ENCODE results near the gene PHRF1.

Gene PHRF1

DNA sequence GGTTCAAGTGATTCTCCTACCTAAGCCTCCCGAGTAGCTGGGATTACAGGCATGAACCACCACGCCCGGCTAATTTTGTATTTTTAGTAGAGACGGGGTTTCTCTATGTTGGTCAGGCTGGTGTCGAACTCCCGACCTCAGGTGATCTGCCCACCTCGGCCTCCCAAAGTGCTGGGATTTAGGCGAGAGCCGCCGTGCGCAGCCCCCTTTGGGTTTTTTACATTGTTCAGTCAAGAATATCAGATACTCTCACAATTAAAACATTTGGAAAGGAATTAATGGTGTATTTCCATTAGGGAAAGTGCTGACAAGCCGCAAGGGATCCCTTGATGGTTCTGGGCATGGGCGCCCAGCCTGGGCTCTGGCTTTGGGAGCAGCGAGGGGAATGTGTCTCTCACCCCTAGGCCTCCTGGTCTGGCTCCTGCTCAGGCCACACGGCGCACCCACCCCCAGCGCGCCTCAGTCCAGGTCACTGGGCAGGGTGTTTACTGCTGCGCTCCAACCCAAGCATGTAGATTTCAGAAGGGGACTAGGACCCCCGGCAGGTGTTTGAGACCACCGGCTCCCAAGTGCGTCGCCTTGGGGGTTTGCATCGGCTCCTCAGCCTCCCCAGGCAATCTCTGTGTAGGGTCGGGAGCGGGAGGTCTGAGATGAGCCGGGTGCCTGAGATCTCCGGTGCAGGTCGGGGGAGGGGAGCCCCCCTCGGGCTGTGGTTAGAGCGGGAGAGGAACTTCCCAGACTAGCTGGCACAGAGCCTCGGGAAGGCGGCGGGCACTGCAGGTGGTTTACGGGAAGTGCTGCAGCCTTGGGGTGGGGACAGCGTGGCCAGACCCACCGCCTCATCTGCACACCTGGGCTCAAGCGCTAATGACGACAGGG lies 40.3 kb downstream of the PHRF1 start:
- no peak for DNase-seq

GRCh38 chr11:617199-617911 lies 41.1 kb downstream of the PHRF1 start:
- no peak for DNase-seq

- no peak for DNase-seq
These were observed 41.8 kb downstream of the PHRF1 start for GRCh38 chr11:617912-618682.

GRCh38 chr11:618856-619627 lies 42.8 kb downstream of the PHRF1 start:
- DNase-seq = no peak

DNA sequence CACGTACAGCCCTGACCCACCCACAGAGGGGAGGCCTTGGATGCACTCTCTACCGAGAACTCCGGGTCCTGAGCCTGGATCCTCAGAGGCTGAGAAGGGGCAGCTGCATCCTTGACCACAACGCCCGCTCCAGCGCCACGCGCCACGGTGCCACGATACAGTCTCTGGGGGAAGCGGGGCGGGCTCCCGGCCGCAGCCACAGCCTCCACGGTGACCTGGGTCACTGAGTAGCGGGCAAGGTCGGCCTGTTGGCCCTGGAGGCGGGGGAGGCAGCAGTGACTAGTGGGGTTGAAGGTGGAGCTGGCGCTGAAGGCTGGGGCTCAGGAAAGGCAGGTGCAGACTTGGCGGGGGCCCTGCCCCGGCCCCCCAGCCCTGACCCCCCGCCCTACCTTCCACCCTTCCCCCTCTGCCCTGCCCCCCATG lies 43.4 kb downstream of the PHRF1 start:
- DNase-seq = no peak

- DNase-seq = no peak
These were observed 43.9 kb downstream of the PHRF1 start for GRCh38 chr11:620201-620600.

DNA sequence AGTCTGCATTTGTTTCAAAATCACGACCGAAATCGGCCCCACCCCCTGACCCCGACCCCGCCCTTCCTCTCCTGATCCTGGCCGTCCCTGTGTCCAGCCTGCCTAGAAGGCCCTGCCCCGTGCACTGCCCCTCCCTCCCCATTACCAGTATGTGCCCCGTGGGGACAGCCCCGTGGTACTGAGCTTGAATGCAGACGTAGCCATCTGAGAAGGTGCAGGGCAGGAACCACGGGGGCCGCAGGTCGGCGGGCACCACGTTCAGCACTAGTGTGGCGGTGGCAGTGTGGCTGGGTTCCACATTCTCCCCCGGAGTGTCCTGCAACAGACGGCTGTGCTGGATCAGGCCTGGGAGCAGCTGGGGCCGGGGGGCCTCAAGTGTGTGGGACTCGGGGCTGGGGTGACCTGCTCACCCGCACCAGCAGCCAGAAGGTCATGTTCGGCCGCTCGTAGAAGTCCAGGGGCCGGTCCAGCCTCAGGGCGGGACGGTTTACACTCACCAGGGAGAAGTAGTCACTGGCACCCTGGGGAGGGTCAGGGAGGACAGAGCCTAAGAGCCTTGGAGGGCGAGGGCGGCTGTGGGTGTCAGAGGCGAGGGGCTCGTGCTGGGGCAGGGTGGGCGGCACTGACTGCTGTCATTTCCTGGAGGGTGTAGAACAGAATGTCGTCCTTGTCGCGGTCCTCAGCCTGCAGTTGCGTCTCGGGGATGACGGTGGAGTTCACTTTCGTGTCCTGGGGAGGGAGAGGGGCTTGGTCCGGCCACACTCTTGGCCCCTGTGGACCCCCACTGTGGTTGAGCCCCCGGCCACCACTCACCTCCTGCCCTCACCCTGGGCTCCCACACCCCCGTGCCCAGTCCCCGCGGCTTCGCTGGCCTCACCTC lies 44.9 kb downstream of the PHRF1 start:
- no peak for DNase-seq

- DNase-seq = no peak
These were observed 45.6 kb downstream of the PHRF1 start for GRCh38 chr11:621838-622237.

GRCh38 chr11:623349-623869 lies 47.1 kb downstream of the PHRF1 start:
- DNase-seq = no peak

DNA sequence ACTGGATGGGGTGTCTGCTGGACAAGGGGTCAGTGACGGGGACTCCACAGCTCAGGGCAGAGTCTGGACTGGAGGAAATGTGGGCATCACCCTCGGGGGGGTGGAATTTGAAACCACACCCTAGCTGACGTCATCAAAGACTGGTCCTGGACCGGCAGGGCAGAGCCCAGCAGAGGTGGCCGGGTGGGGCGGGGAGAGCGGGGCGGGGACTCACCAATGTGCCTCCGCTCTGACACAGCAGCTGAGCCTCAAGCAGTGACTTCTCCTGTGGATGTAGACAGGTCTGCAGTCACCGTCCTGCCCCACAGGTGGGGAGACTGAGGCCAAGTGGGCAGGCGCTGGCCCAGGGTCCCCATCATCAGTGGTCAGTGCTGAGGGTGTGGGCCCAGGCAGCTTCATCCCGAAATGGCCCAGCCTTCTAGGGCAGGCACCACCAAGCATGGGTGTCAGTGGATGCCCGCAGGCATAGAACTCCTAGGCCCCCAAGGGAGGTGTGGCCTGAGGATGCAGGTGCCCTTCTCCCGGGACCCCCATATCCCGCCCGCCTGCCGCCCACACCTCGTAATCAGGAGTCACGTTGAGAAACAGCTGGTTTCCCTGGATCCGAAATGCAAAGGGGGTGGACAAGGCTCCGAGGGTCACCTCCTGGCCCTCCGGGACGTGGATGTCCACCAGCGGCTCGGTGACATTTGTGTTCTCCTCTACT lies 47.9 kb downstream of the PHRF1 start:
- no peak for DNase-seq

DNA sequence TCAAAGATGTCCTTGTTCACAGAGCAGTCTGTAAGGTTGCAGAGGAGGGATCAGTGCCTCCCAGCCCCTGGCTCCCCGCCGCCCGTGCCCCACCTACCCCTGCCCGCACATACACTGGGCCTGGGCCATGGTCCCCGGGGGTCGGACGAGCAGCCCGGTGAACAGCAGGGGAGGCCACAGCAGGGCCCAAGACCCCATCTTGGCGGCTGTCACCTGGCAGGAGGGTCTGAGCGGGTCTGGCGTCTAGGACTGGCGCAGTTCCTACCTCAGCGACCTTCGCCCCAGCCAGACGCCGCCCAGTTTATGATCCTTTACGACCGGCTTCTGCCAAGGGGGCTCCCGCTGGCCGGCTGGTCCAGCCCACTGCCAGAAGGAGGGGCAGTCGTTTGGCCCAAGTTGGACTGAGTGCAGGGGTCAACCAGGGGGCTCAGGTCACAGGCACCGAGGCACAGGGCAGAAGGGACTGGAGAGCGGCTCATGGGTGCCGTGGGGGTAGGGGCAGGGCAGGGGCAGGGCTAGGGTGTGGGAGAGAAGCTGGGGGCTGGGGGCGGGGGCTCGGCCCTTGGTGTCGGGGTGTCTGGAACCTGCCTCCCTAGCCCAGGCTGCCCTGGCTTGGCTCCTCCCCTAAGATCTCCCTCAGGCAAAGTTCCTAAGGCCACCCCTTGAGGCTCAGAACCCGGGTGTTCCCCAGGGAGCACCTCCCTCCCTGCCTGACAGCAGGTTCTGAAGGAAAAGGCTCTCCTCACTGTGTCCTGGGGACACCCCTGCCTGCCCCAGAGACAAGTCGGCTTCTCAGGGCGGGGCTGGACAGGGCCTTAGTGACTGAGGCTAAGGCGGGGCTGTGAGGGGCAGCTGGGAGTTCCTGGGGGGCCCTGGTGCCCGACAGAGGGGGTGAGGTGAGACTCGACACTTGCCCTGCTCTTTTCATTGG lies 48.7 kb downstream of the PHRF1 start, which contains the start of gene CDHR5:
TSS of gene CDHR5 (minus strand) at position 251 of the 931 bp plus-strand sequence. CDS start at position 198, 53 bp downstream.
- no peak for DNase-seq

DNA sequence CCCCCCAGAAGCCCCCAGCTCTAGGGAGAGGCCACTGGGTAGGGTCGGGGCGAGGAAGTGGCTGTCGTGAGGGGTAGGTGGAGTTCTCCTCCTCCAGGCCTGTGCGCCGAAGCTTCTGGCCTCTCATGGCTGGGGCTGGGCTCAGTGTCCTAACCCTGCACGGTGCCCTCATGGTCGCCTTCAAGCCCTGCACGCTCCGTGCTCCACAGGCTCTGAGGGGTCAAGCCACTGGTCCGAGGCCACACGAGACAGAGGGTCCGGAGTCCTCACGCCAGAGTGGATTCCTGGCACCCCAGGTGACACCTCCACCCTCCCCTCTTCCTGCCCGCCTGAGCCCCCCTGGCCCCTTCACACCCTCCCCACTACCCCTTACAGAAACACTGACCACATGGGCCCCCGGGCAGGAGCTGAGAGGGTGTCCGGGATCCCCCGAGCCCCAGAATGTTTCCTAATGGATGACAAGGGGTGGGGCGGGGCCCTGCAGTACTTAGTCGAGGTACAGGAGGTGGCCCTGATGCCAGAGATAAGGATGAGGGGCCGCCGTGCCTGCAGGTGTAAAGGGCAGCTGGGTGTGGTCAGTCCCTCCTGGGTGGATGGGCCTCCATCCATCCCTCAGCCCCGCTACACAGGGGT lies 49.5 kb downstream of the PHRF1 start:
- no peak for DNase-seq

GRCh38 chr11:626475-627307 lies 50.4 kb downstream of the PHRF1 start, which contains the start of gene SCT:
Gene SCT, minus strand, starts transcription at chr11:627181. Its CDS starts 38 bp downstream, at chr11:627143.
- DNase-seq = no peak

DNA sequence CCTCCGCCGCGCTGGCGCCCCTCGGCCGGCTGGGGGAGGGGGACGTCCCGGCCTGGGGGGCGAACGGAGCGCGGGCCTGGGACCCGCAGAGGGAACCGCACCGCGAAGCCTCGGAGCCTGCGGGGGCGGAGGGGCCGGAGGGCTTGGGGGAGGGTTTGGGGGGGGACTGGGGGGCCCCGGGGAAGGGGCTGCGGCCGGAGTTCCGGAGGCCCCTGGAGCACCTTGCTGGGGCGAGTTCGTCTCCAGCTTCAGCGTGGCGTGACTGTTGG lies 51.0 kb downstream of the PHRF1 start:
- no peak for DNase-seq

DNA sequence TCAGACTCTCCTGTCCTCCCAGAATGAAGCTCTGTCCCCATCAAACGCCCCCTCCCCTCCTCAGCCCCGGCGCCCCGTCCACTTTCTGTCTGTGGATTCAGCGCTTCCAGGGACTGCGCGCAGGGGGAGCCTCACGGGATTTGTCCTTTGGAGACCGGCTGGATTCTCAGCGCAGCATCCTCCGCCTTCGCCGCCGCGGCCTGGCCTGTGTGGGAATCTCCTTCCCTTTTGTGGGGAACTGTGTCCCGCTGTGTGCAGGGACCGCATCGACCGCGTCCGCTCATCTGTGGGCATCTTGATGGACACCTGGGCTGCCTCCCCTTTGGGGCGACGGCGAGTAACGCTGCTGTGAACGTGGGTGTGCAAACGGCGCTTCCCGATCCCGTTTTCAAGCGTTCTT lies 51.8 kb downstream of the PHRF1 start:
- no peak for DNase-seq

GRCh38 chr11:629237-629583 lies 52.9 kb downstream of the PHRF1 start:
- DNase-seq = no peak

DNA sequence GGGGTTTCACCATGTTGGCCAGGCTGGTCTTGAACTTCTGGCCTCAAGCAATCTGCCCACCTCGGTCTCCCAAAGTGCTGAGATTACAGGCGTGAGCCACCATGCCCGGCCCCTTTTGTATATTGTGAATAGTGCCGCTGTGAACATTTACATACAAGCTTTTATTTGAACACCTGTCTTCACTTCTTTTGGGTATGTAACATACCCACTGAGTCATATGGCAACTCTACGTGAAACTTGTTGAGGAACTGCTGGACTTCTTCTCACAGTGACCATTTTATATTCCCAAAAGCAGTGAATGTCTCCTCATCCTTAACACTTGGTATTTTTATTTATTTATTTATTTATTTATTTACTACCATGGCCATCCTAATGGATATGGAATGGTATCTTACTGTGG lies 54.6 kb downstream of the PHRF1 start:
- no peak for DNase-seq

GRCh38 chr11:635945-636510 lies 59.8 kb downstream of the PHRF1 start:
- no peak for DNase-seq
